ENCODE measurements around the gene RNF114. TPM values are rescaled to one million over a fixed set of nuclear protein-coding genes. Genes with fewer than 3 reads are reported as not detected.
A peak's percentile ranks its signal among the peaks of the same experiment; 100 is the strongest.

RNF114 gene
- total RNA-seq, 1 donor: 78.5 TPM

DNA sequence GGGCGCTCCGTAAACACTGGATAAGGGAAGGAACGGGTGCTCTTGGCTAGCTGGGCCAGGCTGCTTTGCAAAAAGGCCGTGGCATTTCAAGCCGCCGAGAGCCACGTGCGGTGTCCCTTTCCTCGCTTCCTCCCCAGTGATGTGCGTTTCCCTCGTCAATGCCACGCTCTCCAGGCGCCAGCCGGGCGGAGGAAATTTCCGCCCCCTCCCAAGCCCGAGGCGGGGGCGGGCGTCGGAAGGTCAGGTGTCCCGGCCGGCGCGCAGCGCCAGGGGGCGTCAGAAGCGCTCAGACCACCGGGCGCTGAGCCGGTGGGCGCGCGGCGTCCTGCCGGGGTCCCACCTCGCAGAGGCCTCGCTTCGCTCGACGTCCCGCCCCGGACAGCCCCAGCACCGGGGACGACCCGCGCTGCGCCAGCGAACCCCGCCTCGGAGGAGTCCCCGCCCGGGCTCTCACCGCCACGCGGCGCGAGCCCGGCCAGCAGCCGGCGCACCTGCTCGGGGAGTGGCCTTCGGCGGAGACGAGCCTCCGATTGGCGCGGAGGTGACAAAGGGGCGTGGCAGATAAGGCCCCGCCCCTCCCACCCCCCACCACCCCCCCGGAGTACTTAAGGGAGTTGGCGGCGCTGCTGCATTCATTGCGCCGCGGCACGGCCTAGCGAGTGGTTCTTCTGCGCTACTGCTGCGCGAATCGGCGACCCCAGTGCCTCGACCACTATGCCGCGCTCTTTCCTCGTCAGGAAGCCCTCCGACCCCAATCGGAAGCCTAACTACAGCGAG is 46.3 kb downstream of the RNF114 start, which contains the start of gene SNAI1:
TSS of gene SNAI1 (plus strand) at position 635 of the 777 bp plus-strand sequence. CDS start at position 715, 80 bp downstream.
- H3K27me3 ChIP-seq (ENCODE audit: insufficient read depth, low read length): no peaks in the 10 kb centered on the region
- peaks cover 14% of the 10 kb centered on the region for H3K36me3 ChIP-seq (ENCODE audit: insufficient read depth, low read length)
- peak within 1 kb of the TSS; percentile 43 for H2AFZ ChIP-seq (ENCODE audit: low read length)
- H3K4me3 ChIP-seq (ENCODE audit: insufficient read depth, low read length): peak within 1 kb of the TSS; percentile 99
- TF ChIP-seq, protein P1, sequence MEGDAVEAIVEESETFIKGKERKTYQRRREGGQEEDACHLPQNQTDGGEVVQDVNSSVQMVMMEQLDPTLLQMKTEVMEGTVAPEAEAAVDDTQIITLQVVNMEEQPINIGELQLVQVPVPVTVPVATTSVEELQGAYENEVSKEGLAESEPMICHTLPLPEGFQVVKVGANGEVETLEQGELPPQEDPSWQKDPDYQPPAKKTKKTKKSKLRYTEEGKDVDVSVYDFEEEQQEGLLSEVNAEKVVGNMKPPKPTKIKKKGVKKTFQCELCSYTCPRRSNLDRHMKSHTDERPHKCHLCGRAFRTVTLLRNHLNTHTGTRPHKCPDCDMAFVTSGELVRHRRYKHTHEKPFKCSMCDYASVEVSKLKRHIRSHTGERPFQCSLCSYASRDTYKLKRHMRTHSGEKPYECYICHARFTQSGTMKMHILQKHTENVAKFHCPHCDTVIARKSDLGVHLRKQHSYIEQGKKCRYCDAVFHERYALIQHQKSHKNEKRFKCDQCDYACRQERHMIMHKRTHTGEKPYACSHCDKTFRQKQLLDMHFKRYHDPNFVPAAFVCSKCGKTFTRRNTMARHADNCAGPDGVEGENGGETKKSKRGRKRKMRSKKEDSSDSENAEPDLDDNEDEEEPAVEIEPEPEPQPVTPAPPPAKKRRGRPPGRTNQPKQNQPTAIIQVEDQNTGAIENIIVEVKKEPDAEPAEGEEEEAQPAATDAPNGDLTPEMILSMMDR (IDR thresholded peaks at IDR 0.05; ENCODE audit: extremely low read depth, low read depth, low read length): peak; percentile 34
- peaks cover 43% of the 10 kb centered on the region for H3K4me1 ChIP-seq (ENCODE audit: insufficient read depth, low read length)
- peaks cover 45% of the 10 kb centered on the region for H3K79me2 ChIP-seq (ENCODE audit: insufficient read depth, low read length)
- DNase-seq (ENCODE audit: insufficient read length, low spot score, missing footprints): peak; percentile 99
- peak within 1 kb of the TSS; percentile 95 for H3K4me2 ChIP-seq (ENCODE audit: insufficient read depth, low read length)
- H3K9me3 ChIP-seq (ENCODE audit: low read depth, low read length): no peaks in the 10 kb centered on the region
- H3K27ac ChIP-seq (ENCODE audit: low read depth, low read length): peak within 1 kb of the TSS; percentile 77
- H4K20me1 ChIP-seq (ENCODE audit: insufficient read depth, low read length): peaks cover 40% of the 10 kb centered on the region

DNA sequence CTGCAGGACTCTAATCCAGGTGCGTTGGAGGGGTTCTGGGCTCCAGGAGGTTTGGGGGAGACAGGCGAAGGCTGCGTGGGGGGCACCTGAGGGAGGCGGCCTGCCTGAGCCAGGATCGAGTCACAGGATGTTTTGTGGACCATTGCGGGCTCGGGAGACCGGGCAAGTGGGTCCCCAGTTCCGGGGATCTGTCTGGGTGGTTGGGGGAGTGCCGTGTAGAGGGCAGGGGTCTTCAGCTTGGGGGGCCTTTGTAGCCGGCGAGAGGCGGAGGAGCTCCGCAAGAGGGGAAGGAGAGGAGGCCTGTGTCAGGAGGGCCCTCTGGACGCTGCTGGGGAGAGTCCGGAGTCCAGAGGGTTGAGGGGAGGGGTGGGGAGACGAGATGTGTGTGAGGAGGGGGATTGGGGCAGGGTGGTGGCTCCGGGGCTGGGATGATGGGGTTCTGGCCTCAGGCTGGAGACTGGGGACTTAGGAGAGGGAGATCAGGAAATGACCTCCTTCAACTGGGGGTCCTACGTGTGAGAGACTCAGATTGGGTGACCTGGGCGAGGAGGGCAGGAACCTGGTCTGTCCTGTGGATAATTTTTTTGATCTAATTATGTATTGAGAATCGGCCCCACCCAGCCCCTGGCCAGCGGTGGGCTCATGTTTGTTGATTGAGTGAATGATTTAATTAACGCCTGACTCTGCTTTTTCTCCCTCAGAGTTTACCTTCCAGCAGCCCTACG is 47.1 kb downstream of the RNF114 start:
- Histone ChIP-seq H3K27ac (ENCODE audit: low read depth, low read length) (peak overlapping the region; percentile 77), H3K27me3 (ENCODE audit: insufficient read depth, low read length) (no peaks in the 10 kb centered on the region), H4K20me1 (ENCODE audit: insufficient read depth, low read length) (peaks cover 42% of the 10 kb centered on the region), H2AFZ (ENCODE audit: low read length) (no peak overlapping the region), H3K4me3 (ENCODE audit: insufficient read depth, low read length) (peak overlapping the region; percentile 99), H3K4me2 (ENCODE audit: insufficient read depth, low read length) (peak overlapping the region; percentile 95), H3K79me2 (ENCODE audit: insufficient read depth, low read length) (peaks cover 48% of the 10 kb centered on the region), H3K9me3 (ENCODE audit: low read depth, low read length) (no peaks in the 10 kb centered on the region), H3K4me1 (ENCODE audit: insufficient read depth, low read length) (peaks cover 51% of the 10 kb centered on the region), H3K36me3 (ENCODE audit: insufficient read depth, low read length) (peaks cover 22% of the 10 kb centered on the region)
- peak; percentile 88 for DNase-seq (ENCODE audit: insufficient read length, low spot score, missing footprints)
- TF ChIP-seq, protein P1 (IDR thresholded peaks at IDR 0.05; ENCODE audit: extremely low read depth, low read depth, low read length): no peak

DNA sequence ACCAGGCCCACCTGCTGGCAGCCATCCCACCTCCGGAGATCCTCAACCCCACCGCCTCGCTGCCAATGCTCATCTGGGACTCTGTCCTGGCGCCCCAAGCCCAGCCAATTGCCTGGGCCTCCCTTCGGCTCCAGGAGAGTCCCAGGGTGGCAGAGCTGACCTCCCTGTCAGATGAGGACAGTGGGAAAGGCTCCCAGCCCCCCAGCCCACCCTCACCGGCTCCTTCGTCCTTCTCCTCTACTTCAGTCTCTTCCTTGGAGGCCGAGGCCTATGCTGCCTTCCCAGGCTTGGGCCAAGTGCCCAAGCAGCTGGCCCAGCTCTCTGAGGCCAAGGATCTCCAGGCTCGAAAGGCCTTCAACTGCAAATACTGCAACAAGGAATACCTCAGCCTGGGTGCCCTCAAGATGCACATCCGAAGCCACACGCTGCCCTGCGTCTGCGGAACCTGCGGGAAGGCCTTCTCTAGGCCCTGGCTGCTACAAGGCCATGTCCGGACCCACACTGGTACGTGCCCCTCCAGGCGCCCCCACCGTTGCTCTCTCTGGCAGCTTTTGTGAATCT is 47.7 kb downstream of the RNF114 start:
- Histone ChIP-seq H3K9me3 (ENCODE audit: low read depth, low read length) (no peaks in the 10 kb centered on the region), H3K4me1 (ENCODE audit: insufficient read depth, low read length) (peaks cover 57% of the 10 kb centered on the region), H3K79me2 (ENCODE audit: insufficient read depth, low read length) (peaks cover 48% of the 10 kb centered on the region), H3K27ac (ENCODE audit: low read depth, low read length) (peak overlapping the region; percentile 77), H2AFZ (ENCODE audit: low read length) (peak overlapping the region; percentile 43), H3K27me3 (ENCODE audit: insufficient read depth, low read length) (no peaks in the 10 kb centered on the region), H3K4me3 (ENCODE audit: insufficient read depth, low read length) (peak overlapping the region; percentile 99), H4K20me1 (ENCODE audit: insufficient read depth, low read length) (peaks cover 42% of the 10 kb centered on the region), H3K4me2 (ENCODE audit: insufficient read depth, low read length) (peak overlapping the region; percentile 95), H3K36me3 (ENCODE audit: insufficient read depth, low read length) (peaks cover 22% of the 10 kb centered on the region)
- TF ChIP-seq, protein P1 (IDR thresholded peaks at IDR 0.05; ENCODE audit: extremely low read depth, low read depth, low read length): no peak
- peak; percentile 87 for DNase-seq (ENCODE audit: insufficient read length, low spot score, missing footprints)

Data from osteoblast (primary cell).